GM19324 (cell line): ENCODE results near the gene IRF7.

ENCODE experiments used
- ATAC-seq: cut with Tn5 transposase; IDR thresholded peaks from one replicate; pipeline ENCODE4 v1.9.1; 2021; ENCODE audit warnings: mild to moderate bottlenecking, moderate library complexity; ENCODE audit not compliant: unreplicated experiment, low FRiP score

The IRF7 gene

GRCh38 chr11:610146-610801, 5.5 kb downstream of the IRF7 start:
- no peak for ATAC-seq

DNA sequence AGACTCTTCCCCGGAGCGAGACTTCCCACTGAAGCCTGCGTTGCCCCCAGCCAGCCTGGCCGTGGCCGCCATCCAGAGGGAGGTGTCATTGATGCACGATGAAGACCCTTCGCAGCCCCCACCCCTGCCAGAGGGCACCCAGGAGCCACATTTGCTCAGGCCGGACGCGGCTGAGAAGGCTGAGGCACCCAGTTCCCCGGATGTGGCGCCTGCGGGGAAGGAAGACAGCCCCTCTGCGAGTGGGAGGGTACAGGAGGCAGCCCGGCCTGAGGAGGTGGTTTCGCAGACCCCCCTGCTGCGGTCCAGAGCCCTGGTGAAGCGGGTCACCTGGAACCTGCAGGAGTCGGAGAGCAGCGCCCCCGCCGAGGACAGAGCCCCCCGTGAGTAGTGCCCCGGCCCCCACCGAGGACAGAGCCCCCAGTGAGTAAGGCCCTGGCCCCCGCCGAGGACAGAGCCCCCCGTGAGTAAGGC, 6.4 kb downstream of the IRF7 start:
- ATAC-seq, result no peak

DNA sequence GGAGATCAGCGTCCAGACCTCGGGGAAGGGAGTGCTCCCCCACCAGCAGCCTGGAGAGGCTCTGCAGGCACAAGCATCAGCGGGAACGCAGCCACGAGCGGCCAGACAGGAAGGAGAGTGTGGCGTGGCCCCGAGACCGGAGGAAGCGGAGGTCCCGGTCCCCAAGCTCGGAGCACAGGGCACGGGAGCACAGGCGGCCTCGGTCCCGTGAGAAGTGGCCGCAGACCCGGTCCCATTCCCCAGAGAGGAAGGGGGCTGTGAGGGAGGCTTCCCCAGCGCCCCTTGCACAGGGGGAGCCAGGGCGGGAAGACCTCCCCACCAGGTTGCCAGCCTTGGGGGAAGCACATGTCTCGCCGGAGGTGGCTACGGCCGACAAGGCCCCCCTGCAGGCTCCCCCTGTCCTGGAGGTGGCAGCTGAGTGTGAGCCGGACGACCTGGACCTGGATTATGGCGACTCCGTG, 6.9 kb downstream of the IRF7 start:
- ATAC-seq, result no peak

DNA sequence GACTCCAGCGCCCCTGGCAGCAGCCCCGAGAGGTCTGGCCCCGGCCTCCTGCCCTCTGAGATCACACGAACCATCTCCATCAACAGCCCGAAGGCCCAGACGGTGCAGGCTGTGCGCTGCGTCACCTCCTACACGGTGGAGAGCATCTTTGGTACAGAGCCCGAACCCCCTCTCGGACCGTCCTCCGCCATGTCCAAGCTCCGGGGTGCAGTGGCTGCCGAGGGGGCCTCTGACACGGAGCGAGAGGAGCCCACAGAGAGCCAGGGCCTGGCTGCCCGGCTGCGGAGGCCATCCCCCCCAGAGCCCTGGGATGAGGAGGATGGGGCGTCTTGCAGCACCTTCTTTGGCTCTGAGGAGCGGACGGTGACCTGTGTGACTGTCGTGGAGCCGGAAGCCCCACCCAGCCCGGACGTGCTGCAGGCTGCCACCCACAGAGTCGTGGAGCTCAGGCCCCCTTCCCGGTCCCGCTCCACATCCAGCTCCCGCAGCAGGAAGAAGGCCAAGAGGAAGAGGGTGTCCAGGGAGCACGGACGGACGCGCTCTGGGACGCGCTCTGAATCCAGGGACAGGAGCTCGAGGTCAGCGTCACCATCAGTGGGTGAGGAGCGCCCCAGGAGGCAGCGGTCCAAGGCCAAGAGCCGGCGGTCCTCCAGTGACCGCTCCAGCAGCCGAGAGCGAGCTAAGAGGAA, 7.6 kb downstream of the IRF7 start:
- ATAC-seq, result no peak

DNA sequence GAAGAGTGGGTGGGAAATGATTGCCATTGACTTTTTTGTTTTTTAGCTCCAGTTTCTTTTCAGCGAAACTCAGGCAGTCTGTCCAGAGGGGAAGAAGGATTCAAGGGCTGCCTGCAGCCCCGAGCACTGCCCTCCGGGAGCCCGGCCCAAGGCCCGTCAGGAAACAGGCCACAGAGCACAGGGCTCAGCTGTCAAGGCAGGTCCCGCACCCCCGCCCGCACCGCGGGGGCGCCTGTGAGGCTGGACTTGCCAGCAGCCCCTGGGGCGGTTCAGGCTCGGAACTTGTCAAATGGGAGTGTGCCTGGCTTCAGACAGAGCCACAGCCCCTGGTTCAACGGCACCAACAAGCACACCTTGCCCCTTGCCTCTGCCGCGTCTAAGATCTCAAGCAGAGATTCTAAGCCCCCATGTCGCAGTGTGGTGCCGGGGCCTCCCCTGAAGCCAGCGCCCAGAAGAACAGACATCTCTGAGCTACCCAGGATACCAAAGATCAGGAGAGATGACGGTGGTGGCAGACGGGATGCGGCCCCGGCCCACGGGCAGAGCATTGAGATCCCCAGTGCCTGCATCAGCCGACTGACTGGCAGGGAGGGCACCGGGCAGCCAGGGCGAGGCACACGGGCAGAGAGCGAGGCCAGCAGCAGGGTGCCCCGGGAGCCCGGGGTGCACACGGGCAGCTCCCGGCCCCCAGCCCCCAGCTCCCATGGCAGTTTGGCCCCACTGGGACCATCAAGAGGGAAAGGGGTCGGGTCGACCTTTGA, 8.6 kb downstream of the IRF7 start:
- no peak for ATAC-seq

GRCh38 chr11:606245-606644, 9.5 kb downstream of the IRF7 start:
- ATAC-seq, result no peak

GRCh38 chr11:605286-606129, 10.2 kb downstream of the IRF7 start:
- no peak for ATAC-seq

GRCh38 chr11:603154-603553, 12.6 kb downstream of the IRF7 start:
- ATAC-seq, result no peak

DNA sequence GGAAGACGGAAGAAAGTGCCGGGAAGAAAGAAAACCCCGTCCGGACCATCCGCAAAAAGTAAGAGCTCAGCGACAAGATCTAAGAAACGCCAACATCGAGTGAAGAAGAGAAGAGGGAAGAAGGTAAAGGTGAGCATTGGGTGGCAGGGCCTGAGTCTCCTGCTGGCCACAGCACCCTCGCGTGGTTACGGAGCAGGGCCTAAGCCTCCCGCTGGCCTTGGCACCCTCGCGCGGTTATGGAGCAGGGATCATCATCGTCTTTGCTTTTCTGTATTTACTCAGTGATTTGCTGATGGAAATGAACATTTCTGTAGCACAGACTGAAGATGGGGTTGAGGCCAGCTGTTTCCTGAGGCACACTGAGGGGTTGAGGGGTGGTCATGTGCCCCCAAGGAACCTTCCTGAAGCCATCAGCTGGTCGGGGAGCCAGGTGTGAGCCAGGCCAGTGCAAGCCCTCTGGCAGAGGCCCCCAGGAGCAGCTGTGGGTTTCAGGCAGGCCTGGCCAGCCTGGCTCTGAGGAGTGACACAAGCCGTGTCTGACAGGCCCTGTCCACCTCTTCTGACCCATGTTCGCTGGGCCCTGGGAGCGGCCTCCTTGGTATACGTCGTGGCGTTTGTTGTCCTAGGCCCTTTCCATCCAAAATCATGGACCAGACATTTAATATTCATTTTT, 14.0 kb downstream of the IRF7 start:
- ATAC-seq, result no peak

DNA sequence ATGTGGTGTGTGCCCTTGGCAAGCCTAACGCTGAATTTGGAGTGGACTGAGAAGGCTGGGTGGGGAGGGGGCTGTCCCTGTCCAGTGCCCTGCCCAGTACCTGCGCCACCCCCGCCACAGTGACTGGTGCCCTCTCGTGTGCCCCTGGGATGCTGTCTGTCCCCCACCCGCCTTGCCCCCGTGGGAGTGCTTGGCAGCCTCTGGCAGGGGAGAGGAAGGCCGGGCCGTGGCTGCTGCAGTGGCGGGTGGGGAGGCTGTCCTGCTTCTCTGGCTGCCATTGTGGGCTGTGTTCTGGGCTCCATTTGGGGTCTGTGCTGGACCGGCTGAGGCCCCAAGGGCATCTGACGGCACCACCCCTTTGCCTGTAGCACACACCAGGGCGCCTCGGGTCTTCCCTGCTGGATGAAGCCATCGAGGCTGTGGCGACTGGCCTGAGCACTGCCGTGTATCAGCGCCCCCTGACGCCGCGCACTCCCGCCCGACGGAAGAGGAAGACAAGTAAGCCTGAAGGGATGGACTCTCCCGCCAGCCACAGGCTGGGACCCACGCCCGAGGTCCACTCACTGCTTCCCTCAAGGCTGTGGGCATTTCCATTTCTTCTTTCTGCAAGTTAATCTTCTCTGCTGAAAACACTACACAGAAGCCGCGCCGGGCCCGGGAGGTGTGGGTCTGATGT, 17.6 kb downstream of the IRF7 start:
- ATAC-seq, result no peak

DNA sequence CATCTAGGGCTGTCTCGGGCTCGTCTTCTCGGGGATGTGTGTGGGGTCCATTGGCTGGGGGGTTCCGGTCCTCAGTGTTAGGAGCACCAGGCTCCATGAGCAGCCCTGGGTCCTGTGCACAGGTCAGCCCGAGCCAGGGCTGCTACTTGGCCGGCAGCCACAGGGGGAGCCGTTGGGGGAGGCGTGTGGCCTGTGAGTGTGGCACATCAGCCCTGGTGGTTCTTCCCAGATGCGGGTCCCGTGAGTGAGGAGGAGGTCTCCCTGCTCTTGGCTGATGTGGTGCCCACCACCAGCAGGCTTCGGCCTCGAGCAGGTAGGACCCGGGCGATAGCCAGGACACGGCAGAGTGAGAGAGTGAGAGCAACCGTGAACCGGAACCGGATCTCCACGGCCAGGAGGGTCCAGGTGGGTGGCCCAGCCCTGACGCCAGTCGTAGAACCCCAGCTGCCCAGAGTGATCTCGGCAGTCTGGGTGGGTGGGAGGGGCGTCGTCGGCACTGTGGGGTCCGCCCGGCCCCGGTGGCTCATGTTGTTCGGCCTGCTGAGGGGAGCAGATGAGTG, 18.5 kb downstream of the IRF7 start:
- no peak for ATAC-seq

DNA sequence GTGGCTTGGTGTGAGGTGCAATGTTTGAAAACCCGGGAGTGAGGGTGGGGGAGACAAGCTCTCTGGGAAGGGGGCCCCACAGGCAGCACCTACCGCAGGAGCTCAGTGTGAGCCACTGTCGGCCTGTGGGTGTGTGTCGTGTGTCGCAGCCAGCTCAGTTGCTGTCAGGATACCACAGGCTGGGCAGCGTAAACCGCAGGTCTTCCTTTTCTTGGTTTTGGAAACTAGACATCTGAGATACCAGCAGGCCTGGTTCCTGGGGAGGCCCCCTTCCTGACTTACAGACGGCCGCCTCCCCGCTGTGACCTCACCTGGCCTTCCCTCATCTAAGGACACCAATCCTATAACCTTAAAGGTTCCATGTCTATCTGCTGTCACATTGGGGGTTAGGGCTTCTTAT, 19.4 kb downstream of the IRF7 start:
- no peak for ATAC-seq

DNA sequence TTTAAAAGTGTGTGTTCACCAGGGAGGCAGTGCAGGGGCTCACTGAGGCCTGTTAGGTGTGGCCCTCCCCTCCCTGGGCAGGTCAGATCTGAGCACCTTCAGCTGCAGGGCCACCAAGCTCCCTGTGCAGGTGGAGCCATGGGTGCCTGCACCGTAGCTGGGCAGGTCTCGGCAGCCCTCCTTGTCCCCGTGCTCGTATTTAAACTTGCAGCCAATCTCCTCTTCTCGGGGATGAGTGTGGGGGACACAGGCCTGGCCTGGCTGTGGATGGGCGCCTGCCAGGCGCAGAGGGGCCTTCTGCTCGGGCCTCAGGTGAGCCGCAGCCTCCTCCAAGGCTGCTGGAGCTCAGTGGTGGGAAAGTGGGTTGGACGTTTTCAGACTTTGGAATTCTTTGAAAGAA, 20.4 kb downstream of the IRF7 start:
- ATAC-seq, result no peak

GRCh38 chr11:593347-593746, 22.4 kb downstream of the IRF7 start:
- no peak for ATAC-seq

DNA sequence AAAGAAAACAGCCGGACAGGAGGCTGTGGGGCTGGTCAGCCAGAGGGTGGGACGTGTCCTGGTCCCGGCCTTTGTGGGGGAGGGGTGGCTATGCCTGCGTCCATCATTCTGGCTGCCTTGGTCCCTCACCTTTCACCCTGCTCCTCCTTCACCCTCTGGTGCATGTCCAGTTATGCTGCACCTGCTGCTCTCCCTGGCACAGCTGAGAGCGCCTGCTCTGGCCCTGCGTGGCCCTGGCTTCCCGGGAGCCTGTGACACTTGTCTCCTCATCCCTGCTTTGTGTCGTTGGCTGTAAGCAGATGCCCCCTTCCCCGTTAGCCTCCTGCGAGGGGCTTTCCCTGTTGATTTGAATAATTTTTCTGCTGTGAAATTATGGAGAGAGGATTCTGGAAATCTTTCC, 22.8 kb downstream of the IRF7 start:
- ATAC-seq, result no peak

DNA sequence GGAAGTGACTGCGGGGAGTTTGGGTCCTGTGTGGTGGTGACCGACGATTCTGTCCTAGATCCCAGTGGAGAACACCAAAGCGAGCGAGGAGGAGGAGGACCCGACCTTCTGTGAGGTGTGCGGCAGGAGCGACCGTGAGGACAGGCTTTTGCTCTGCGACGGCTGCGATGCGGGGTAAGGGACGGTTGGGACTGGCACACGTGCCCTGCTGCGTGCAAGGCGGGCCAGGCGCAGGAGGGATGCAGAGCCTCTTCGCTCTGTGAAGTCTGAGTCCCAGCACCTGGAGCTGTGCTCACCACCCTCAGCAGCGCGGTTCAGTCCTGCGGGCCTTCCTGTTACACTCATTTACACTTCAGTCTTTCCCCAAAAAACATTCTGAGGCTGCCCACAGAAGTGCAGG, 23.2 kb downstream of the IRF7 start:
- ATAC-seq, result no peak

GRCh38 chr11:590997-591396, 24.8 kb downstream of the IRF7 start:
- ATAC-seq, result no peak

DNA sequence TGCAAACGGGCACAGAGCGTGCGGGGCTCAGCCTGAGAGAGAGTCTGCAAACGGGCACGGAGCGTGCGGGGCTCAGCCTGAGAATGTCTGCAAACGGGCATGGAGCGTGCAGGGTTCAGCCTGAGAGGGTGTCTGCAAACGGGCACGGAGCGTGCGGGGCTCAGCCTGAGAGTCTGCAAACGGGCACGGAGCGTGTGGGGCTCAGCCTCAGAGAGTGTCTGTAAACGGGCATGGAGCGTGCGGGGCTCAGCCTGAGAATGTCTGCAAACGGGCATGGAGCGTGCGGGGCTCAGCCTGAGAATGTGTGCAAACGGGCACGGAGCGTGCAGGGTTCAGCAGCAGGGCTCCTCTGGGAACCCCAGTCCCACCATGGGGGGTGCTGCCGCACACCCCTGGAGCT, 26.0 kb downstream of the IRF7 start:
- no peak for ATAC-seq

GRCh38 chr11:587978-588380, 27.8 kb downstream of the IRF7 start:
- no peak for ATAC-seq
